ENCODE measurements around the gene CREB5.

The CREB5 gene

GRCh38 chr7:28837216-28837615, 424.9 kb downstream of the CREB5 start:
- no peak overlapping the region for H3K4me3 ChIP-seq (replicated peaks; ENCODE audit: low read depth, low read length)
- TF ChIP-seq CTCF (IDR thresholded peaks at IDR 0.05; ENCODE audit: low read depth, low read length, missing control alignments), result no peak

GRCh38 chr7:28840592-28840995, 428.3 kb downstream of the CREB5 start:
- no peak for DNase-seq (ENCODE audit: extremely low read depth, low read depth)
- peak; percentile 49 for TF ChIP-seq CTCF (IDR thresholded peaks at IDR 0.05; ENCODE audit: low read depth, low read length, missing control alignments)
- H3K4me3 ChIP-seq (replicated peaks; ENCODE audit: low read depth, low read length), result no peak overlapping the region

More at GRCh38 chr7:28837216-28837615, 424.9 kb downstream of the CREB5 start:
- no peak for DNase-seq (ENCODE audit: extremely low read depth, low read depth)

DNA sequence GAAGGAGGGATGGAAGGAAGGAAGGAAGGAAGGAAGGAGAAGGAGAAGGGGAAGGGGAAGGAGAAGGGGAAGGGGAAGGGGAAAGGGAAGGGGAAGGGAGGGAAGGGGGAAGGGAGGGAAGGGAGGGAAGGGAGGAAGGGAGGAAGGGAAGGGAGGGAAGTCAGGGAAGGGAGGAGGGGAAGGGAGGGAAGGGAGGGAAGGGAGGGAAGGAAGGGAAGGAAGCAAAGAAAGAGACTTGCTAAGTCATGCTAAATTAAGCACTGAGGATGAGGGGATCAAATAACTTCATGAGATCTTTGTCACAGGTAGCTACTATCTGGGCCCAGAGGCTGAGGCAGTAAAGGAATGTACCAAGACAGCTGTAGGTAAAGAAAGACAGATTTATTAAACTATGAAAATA, 429.4 kb downstream of the CREB5 start:
- TF ChIP-seq CTCF (IDR thresholded peaks at IDR 0.05; ENCODE audit: low read depth, low read length, missing control alignments), result no peak

DNA sequence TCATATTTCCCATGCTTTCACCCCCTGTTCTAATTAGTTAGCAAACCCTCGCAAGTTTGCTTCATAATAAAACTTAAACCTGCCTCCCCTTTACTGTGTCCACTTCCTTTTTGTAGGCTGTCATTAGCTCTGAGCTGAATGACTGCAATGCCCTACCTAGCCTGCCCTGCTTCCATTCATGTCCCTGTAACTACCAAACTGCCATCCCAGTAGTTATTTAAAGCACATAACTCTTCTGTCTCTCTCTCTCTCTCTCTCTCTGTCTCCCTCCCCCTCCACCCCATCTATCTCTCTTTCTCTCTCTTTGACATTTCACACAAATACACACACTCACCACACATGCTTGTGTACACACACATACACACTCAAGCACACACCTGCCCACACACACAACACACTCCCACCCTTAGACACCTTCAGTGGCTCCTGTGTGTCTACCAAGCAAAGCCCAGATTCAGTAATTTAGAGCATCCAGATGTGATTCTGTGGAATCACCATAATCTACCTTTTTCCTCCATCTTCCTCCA, 430.5 kb downstream of the CREB5 start:
- DNase-seq (ENCODE audit: extremely low read depth, low read depth), result no peak
- H3K4me3 ChIP-seq (replicated peaks; ENCODE audit: low read depth, low read length), result no peak overlapping the region
- TF ChIP-seq CTCF (IDR thresholded peaks at IDR 0.05; ENCODE audit: low read depth, low read length, missing control alignments), result no peak

More for the DNA sequence above, 429.4 kb downstream of the CREB5 start:
- H3K4me3 ChIP-seq (replicated peaks; ENCODE audit: low read depth, low read length), result no peak overlapping the region
- DNase-seq (ENCODE audit: extremely low read depth, low read depth), result no peak

GRCh38 chr7:28845106-28845505, 432.8 kb downstream of the CREB5 start:
- DNase-seq (ENCODE audit: extremely low read depth, low read depth), result no peak
- no peak overlapping the region for H3K4me3 ChIP-seq (replicated peaks; ENCODE audit: low read depth, low read length)
- no peak for TF ChIP-seq CTCF (IDR thresholded peaks at IDR 0.05; ENCODE audit: low read depth, low read length, missing control alignments)

- no peak overlapping the region for H3K4me3 ChIP-seq (replicated peaks; ENCODE audit: low read depth, low read length)
- no peak for TF ChIP-seq CTCF (IDR thresholded peaks at IDR 0.05; ENCODE audit: low read depth, low read length, missing control alignments)
- no peak for DNase-seq (ENCODE audit: extremely low read depth, low read depth)
These were observed 434.9 kb downstream of the CREB5 start for GRCh38 chr7:28847176-28847575.

DNA sequence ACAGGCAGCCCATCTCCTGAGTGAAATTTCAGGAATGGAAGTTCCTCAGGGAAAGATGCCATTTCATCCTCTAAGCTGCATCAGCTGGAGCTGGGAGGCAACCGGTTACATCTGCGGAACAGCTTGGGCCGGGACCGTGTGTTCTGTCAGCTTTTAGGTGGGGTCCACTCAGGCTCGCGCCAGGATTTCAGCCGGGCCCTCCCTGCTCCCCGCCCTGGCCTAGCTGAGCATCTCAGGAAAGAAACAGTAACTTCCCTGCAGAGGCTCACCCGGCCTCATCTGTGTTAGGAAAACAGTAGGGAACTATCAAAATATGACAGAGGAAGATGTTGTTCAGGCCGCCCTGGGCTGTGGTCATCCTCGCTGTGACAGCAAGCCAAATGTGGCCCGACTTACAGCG, 435.4 kb downstream of the CREB5 start:
- DNase-seq (ENCODE audit: extremely low read depth, low read depth), result no peak
- TF ChIP-seq CTCF (IDR thresholded peaks at IDR 0.05; ENCODE audit: low read depth, low read length, missing control alignments), result no peak
- H3K4me3 ChIP-seq (replicated peaks; ENCODE audit: low read depth, low read length), result no peak overlapping the region

Measured in HFF-Myc (cell line).